NCI-H1105 treated with DMSO at 0.1 percent for 48 hours (cell line): ENCODE data around the gene ALDH16A1.
"Not testable (repeated sequence)": the region's sequence is repeated elsewhere in the genome, so short reads cannot be mapped to it uniquely, and the experiment has no call there.

Experiments
- DNase-seq: peaks from one replicate; lab custom pipeline; 2025; lab: John Stamatoyannopoulos, UW

ALDH16A1 gene

GRCh38 chr19:49441210-49441959, 11.6 kb upstream of the ALDH16A1 start, which contains the start of gene SLC17A7:
Gene SLC17A7, minus strand, starts transcription at chr19:49441527. Its CDS starts 148 bp downstream, at chr19:49441379.
- DNase-seq = peak; percentile 14

- DNase-seq = no peak
Measured at GRCh38 chr19:49441960-49442350, 11.1 kb upstream of the ALDH16A1 start.

GRCh38 chr19:49442354-49442753, 10.7 kb upstream of the ALDH16A1 start:
- DNase-seq = no peak

- DNase-seq = peak; percentile 68
Measured at GRCh38 chr19:49442771-49443365, 10.2 kb upstream of the ALDH16A1 start.

- peak; percentile 97 for DNase-seq
Measured at GRCh38 chr19:49443366-49444099, 9.5 kb upstream of the ALDH16A1 start.

GRCh38 chr19:49444100-49444700, 8.8 kb upstream of the ALDH16A1 start:
- DNase-seq = not testable (repeated sequence)

GRCh38 chr19:49445997-49446396, 7.0 kb upstream of the ALDH16A1 start:
- DNase-seq = no peak

- no peak for DNase-seq
Measured at GRCh38 chr19:49447485-49448431, 5.3 kb upstream of the ALDH16A1 start.

- no peak for DNase-seq
Measured at GRCh38 chr19:49448432-49448786, 4.6 kb upstream of the ALDH16A1 start.

GRCh38 chr19:49450405-49450804, 2.6 kb upstream of the ALDH16A1 start:
- no peak for DNase-seq

- DNase-seq = peak; percentile 99
Measured at GRCh38 chr19:49451430-49452181, 1.4 kb upstream of the ALDH16A1 start, which contains the start of gene PIH1D1. Gene PIH1D1, minus strand, starts transcription at chr19:49451814. Its CDS starts 240 bp downstream, at chr19:49451574.

GRCh38 chr19:49453757-49454240, 774 bp downstream of the ALDH16A1 start:
- no peak for DNase-seq

- no peak for DNase-seq
Measured at GRCh38 chr19:49455773-49456172, 2.7 kb downstream of the ALDH16A1 start.

GRCh38 chr19:49456326-49456725, 3.3 kb downstream of the ALDH16A1 start:
- no peak for DNase-seq

GRCh38 chr19:49458567-49458903, 5.5 kb downstream of the ALDH16A1 start:
- DNase-seq = no peak

GRCh38 chr19:49459388-49459787, 6.4 kb downstream of the ALDH16A1 start:
- DNase-seq = no peak

GRCh38 chr19:49461130-49461529, 8.1 kb downstream of the ALDH16A1 start:
- not testable (repeated sequence) for DNase-seq

GRCh38 chr19:49461656-49462055, 8.6 kb downstream of the ALDH16A1 start:
- DNase-seq = no peak

- DNase-seq = no peak
Measured at GRCh38 chr19:49462492-49462891, 9.5 kb downstream of the ALDH16A1 start.

- DNase-seq = no peak
Measured at GRCh38 chr19:49463960-49464740, 11.1 kb downstream of the ALDH16A1 start.
